Right atrium auricular region (tissue), 2 donors: ENCODE data around the gene SPACA1. TPM values are rescaled to one million over a fixed set of nuclear protein-coding genes. Genes with fewer than 3 reads are reported as not detected.

Experiments used
- DNase-seq: peaks from one replicate; pipeline ENCODE4 v3.0.0-alpha.2; 2019; ENCODE audit warnings: low spot score
- H3K27ac ChIP-seq, 2 donors: fragments of 200-600 bp; sonication (generic); 1 replicate in 1 of 2; 2 replicates in 1 of 2; pipeline ENCODE4 v1.5.1; 2016 to 2019
- H3K27me3 ChIP-seq, 2 donors: fragments of 200-600 bp; sonication (generic); one replicate each; pipeline versions ENCODE4 v1.5.1 to v1.6.0; 2017 to 2019
- H3K36me3 ChIP-seq: fragments of 200-600 bp; sonication (generic); one replicate; pipeline ENCODE4 v1.5.1; 2016
- H3K4me1 ChIP-seq, 2 donors: fragments of 200-600 bp; sonication (generic); one replicate each; pipeline versions ENCODE4 v1.5.1 to v1.6.0; 2017 to 2019
- H3K4me3 ChIP-seq, 2 donors: fragments of 200-600 bp; sonication (generic); 1 replicate in 1 of 2; 2 replicates in 1 of 2; pipeline ENCODE4 v1.5.1; 2017 to 2019; ENCODE audit warnings: mild to moderate bottlenecking in 1 of 2, moderate library complexity in 1 of 2
- H3K9me3 ChIP-seq, 2 donors: fragments of 200-600 bp; sonication (generic); one replicate each; pipeline ENCODE4 v1.5.1; 2019
- total RNA-seq, 2 donors: library from RNA; depleted of rRNA; stranded (reverse); fragments of >200 nt; gene quantifications; one replicate each; pipeline ENCODE4 v1.1.0, GENCODE V29; 2016
- TF ChIP-seq, protein P1 (sequence below), 2 donors: fragments of 200-600 bp; sonication (generic); IDR thresholded peaks; one replicate each; pipeline ENCODE4 v1.5.1; 2019; ENCODE audit warnings: antibody characterized with exemption in 2 of 2

Gene SPACA1
- total RNA-seq, 2 donors from 2014 or later = not detected

DNA sequence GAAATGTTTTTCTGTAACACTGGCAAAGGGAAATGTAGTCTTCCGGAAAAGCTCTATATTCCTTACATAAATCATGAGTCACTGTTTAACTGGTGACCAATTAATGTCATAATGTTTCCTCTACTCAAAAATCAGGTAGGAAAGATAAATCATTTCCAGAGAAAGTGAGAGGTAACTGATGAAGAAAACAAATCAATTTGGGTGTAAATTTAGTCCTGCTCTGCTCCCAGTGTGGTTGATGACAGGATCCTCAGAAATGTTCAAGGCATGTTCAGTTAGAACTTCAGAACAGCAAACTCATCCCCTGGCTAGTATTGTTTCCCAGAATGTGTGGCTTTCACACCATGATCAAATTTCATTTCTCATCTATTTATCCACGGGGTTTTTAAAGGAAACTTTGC, 38.8 kb upstream of the SPACA1 start:
- H3K9me3 ChIP-seq = no peaks in the 10 kb centered on the region
- no peak for DNase-seq
- no peaks in the 10 kb centered on the region for H3K36me3 ChIP-seq
- no peak overlapping the region for H3K4me3 ChIP-seq
- no peaks in the 10 kb centered on the region for H3K4me1 ChIP-seq
- no peaks in the 10 kb centered on the region for H3K27me3 ChIP-seq
- H3K27ac ChIP-seq = no peak overlapping the region
- TF ChIP-seq, protein P1, sequence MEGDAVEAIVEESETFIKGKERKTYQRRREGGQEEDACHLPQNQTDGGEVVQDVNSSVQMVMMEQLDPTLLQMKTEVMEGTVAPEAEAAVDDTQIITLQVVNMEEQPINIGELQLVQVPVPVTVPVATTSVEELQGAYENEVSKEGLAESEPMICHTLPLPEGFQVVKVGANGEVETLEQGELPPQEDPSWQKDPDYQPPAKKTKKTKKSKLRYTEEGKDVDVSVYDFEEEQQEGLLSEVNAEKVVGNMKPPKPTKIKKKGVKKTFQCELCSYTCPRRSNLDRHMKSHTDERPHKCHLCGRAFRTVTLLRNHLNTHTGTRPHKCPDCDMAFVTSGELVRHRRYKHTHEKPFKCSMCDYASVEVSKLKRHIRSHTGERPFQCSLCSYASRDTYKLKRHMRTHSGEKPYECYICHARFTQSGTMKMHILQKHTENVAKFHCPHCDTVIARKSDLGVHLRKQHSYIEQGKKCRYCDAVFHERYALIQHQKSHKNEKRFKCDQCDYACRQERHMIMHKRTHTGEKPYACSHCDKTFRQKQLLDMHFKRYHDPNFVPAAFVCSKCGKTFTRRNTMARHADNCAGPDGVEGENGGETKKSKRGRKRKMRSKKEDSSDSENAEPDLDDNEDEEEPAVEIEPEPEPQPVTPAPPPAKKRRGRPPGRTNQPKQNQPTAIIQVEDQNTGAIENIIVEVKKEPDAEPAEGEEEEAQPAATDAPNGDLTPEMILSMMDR (IDR thresholded peaks at IDR 0.05) = no peak

DNA sequence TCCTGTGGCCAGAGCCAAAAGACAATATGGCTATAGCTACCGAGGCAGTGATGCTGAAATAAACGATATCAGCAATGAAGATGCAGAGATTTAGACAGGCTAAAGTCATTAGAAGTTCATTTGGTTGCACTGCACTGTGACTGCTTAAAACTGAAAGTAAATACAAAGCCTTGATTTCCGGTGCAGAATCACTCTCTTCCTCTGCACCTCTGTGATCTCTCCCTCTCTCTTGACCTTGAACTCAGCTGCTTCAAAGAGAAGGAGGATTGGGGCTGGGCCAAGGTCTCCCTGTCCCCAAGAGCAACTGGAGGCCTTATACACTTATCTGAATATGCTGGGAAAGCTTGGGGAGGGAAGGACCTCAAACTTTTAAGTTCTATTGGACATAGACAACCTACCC, 34.6 kb upstream of the SPACA1 start:
- Histone ChIP-seq H3K27ac (no peak overlapping the region), H3K4me1 (no peaks in the 10 kb centered on the region), H3K36me3 (no peaks in the 10 kb centered on the region), H3K4me3 (no peak overlapping the region), H3K9me3 (no peaks in the 10 kb centered on the region), H3K27me3 (no peaks in the 10 kb centered on the region)
- no peak for DNase-seq
- TF ChIP-seq, protein P1 (IDR thresholded peaks at IDR 0.05) = no peak

DNA sequence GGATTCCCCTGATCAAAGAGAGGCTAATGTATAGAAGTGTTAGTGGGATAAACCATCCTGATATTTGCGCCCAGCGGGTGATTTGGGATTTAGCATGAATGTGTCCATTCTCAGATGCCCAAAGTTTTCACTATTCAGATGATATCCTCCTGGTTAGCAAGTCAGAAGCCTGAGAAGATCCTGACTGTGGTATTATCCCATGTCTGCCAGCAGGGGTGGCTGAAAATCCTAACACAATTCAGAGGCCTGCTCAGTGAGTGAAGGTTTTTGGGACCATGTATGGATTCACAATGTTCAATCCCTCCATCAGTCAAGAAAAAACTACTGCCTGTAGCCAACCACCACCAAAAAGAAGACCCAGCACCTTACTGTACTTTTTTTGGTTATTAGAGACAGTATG, 34.1 kb upstream of the SPACA1 start:
- Histone ChIP-seq H3K27me3 (no peaks in the 10 kb centered on the region), H3K4me1 (no peaks in the 10 kb centered on the region), H3K9me3 (no peaks in the 10 kb centered on the region), H3K27ac (no peak overlapping the region), H3K36me3 (no peaks in the 10 kb centered on the region), H3K4me3 (no peak overlapping the region)
- TF ChIP-seq, protein P1 (IDR thresholded peaks at IDR 0.05) = no peak
- no peak for DNase-seq

DNA sequence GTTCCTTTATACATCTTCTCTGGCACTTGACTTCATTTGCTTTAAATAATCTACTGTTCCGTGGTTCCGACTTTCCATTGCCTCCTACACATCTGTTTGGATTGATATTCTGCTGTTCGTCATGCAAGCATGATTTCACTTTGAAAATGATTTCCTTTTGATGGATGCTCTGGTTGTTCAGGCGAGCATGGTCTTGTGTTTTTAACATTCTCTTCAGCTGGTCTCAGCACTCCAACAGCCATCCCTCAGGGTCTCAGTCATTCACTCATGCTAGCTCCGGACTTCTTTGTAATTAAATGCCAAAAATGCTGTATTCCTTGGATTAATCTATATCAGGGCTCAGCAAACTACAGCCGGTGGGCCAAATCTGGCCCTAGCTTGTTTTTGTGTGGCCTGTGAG, 27.2 kb upstream of the SPACA1 start:
- no peaks in the 10 kb centered on the region for H3K9me3 ChIP-seq
- no peak for DNase-seq
- no peaks in the 10 kb centered on the region for H3K4me1 ChIP-seq
- H3K4me3 ChIP-seq = no peak overlapping the region
- H3K27ac ChIP-seq = no peak overlapping the region
- H3K36me3 ChIP-seq = no peaks in the 10 kb centered on the region
- no peaks in the 10 kb centered on the region for H3K27me3 ChIP-seq
- TF ChIP-seq, protein P1 (IDR thresholded peaks at IDR 0.05) = no peak

DNA sequence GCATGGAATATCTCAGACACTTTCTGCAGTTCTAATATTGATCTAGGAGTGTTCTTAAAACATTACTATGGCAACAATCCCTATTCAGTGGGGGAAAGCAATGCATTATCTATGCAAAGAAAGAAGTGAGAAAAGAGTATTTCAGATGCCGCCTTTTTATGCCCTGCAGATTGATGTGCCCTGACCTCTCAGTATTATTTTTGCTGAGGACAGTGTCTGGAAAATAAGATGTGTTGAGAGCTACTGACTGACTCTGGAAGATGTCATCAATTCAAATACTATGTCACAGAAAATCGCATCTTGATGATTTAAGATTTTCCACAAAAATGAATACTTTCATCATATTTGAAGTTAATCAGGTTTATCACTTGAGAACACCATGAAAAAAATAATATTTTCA, 22.9 kb upstream of the SPACA1 start:
- Histone ChIP-seq H3K4me1 (no peaks in the 10 kb centered on the region), H3K36me3 (no peaks in the 10 kb centered on the region), H3K27me3 (no peaks in the 10 kb centered on the region), H3K9me3 (peaks cover 0 to 20% of the 10 kb centered on the region in 2 donors), H3K27ac (no peak overlapping the region), H3K4me3 (no peak overlapping the region)
- TF ChIP-seq, protein P1 (IDR thresholded peaks at IDR 0.05) = no peak
- DNase-seq = no peak

DNA sequence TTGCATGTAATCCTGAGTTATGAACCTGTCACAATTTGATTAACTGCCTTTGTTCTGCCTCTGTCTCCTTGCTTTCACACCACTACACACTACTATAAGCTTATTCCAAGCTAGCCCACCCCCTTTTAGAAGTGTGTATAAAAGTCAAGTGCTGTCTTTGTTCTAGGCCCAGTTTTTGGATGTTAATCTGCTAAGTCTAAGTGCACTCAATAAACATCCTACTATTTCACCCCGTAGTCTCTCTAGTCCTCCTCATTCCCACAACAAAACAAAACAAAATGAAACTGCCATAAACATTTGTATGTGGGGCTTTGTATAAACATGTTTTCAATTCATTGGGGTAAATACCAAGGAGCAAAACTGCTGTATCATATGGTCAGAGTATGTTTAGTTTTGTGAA, 16.1 kb upstream of the SPACA1 start:
- H3K4me1 ChIP-seq = no peaks in the 10 kb centered on the region
- H3K9me3 ChIP-seq = peaks cover 4 to 54% of the 10 kb centered on the region in 2 donors
- no peak overlapping the region for H3K27ac ChIP-seq
- no peak for DNase-seq
- H3K36me3 ChIP-seq = no peaks in the 10 kb centered on the region
- H3K4me3 ChIP-seq = no peak overlapping the region
- H3K27me3 ChIP-seq = no peaks in the 10 kb centered on the region
- TF ChIP-seq, protein P1 (IDR thresholded peaks at IDR 0.05) = no peak
